Aorta (tissue), 5 donors: ENCODE results near the gene CNNM3. TPM values are rescaled to one million over a fixed set of nuclear protein-coding genes. Genes with fewer than 3 reads are reported as not detected.

Experiments
- ATAC-seq: fragments of 200-7000 bp; cut with Tn5 transposase; one replicate; pipeline ENCODE4 v1.9.1; 2022; ENCODE audit warnings: moderate library complexity; ENCODE audit not compliant: low FRiP score
- DNase-seq, 2 donors: peaks; one replicate each; pipeline ENCODE4 v3.0.0-alpha.2; 2020
- H3K27ac ChIP-seq, 2 donors: one replicate each; pipeline ENCODE4 v1.5.1; 2013; ENCODE audit warnings: low read length in 2 of 2, mild to moderate bottlenecking in 2 of 2, moderate library complexity in 2 of 2, control low read depth in 1 of 2, inconsistent platforms in 1 of 2, low read depth in 1 of 2
- H3K27me3 ChIP-seq, 2 donors: one replicate each; pipeline ENCODE4 v1.6.1; 2013; ENCODE audit warnings: control low read depth in 1 of 2, low read length in 1 of 2, mild to moderate bottlenecking in 1 of 2, moderate library complexity in 1 of 2; ENCODE audit not compliant: insufficient read depth in 2 of 2, control insufficient read depth in 1 of 2
- H3K36me3 ChIP-seq, 2 donors: one replicate each; pipeline ENCODE4 v1.6.1; 2013; ENCODE audit warnings: control low read depth in 1 of 2, low read length in 1 of 2, mild to moderate bottlenecking in 1 of 2; ENCODE audit not compliant: insufficient read depth in 2 of 2, control insufficient read depth in 1 of 2
- H3K4me1 ChIP-seq, 2 donors: one replicate each; pipeline ENCODE4 v1.6.1; 2013; ENCODE audit warnings: low read length in 2 of 2, control low read depth in 1 of 2, mild to moderate bottlenecking in 1 of 2, moderate library complexity in 1 of 2; ENCODE audit not compliant: insufficient read depth in 2 of 2, control insufficient read depth in 1 of 2
- H3K4me3 ChIP-seq, 2 donors: one replicate each; pipeline ENCODE4 v1.5.1; 2013; ENCODE audit warnings: low read length in 2 of 2, control low read depth in 1 of 2, mild to moderate bottlenecking in 1 of 2
- H3K9me3 ChIP-seq: one replicate; pipeline ENCODE4 v1.6.1; 2013; ENCODE audit warnings: mild to moderate bottlenecking, low read length; ENCODE audit not compliant: control insufficient read depth
- WGBS, 2 donors: extraction: QIAGEN DNeasy Blood & Tissue Kit; methylation state at CpG; one replicate each; pipeline ENCODE4 v1.1.7; 2013; 5-methylcytosine and 5-hydroxymethylcytosine counted together
- intact Hi-C, 2 donors: fragments of 100-400 bp; cut with DNase I; formaldehyde crosslinking; loops; one replicate each; pipeline versions ENCODE4 v1.14.2 to v1.15.0; 2022
- polyA plus RNA-seq, 2 donors: library from polyadenylated mRNA; stranded (reverse); fragments of 200-250 nt; gene quantifications; one replicate each; pipeline ENCODE4 v1.2.3, GENCODE V29; 2013
- total RNA-seq, 2 donors: library from RNA; stranded (reverse); fragmentation: NEBNext Ultra II Directional; extraction: Animal tissue kit (Norgen Biotek cat#: 25700); gene quantifications; one replicate each; pipeline ENCODE4 v1.2.1, GENCODE V29; 2021
- donor health status: healthy with polysubstance abuse.
- donor health status: Bipolar disorder and iron deficiency.
- donor health status: DM: no; HTN: no; CAD: no.
- donor health status: DM: no; HTN: no; CAD: no.
- donor health status: DM: yes; HTN: yes; CAD: no.

Gene CNNM3
- total and polyA plus RNA-seq, 4 donors = 2.9 to 16.8 (median 10.7) TPM

- no peaks in the 10 kb centered on the region for H3K36me3 ChIP-seq
- 83 to 91% methylated on average over 7 of the region's 7 CpGs for WGBS, 2 donors
- H3K27ac ChIP-seq = no peak overlapping the region
- no peaks in the 10 kb centered on the region for H3K4me1 ChIP-seq
- H3K4me3 ChIP-seq = no peak overlapping the region
- ATAC-seq = no peak
- no peaks in the 10 kb centered on the region for H3K9me3 ChIP-seq
- intact Hi-C loops = no loop called here
- no peak for DNase-seq
- H3K27me3 ChIP-seq = no peaks in the 10 kb centered on the region
Observed at GRCh38 chr2:96773922-96774321, 42.1 kb upstream of the CNNM3 start.

GRCh38 chr2:96775160-96775559, 40.9 kb upstream of the CNNM3 start:
- intact Hi-C loops = no loop called here
- Histone ChIP-seq H3K36me3 (no peaks in the 10 kb centered on the region), H3K4me1 (no peaks in the 10 kb centered on the region), H3K27ac (no peak overlapping the region), H3K4me3 (no peak overlapping the region), H3K9me3 (no peaks in the 10 kb centered on the region), H3K27me3 (no peaks in the 10 kb centered on the region)
- no peak for DNase-seq
- 0 to 33% methylated on average over 1 of the region's 1 CpG for WGBS, 2 donors
- ATAC-seq = no peak

GRCh38 chr2:96783388-96783787, 32.7 kb upstream of the CNNM3 start:
- DNase-seq = no peak
- H3K36me3 ChIP-seq = no peaks in the 10 kb centered on the region
- WGBS, 2 donors = 60 to 71% methylated on average over 4 of the region's 4 CpGs

GRCh38 chr2:96787411-96787810, 28.7 kb upstream of the CNNM3 start:
- WGBS, 2 donors = 81 to 85% methylated on average over 3 of the region's 3 CpGs
- ATAC-seq (no peak), DNase-seq (no peak)
- Histone ChIP-seq H3K27me3 (no peaks in the 10 kb centered on the region), H3K9me3 (no peaks in the 10 kb centered on the region), H3K4me1 (peaks cover 0 to 2% of the 10 kb centered on the region in 2 donors), H3K27ac (no peak overlapping the region), H3K4me3 (no peak overlapping the region), H3K36me3 (no peaks in the 10 kb centered on the region)
- intact Hi-C loops = loop anchor here in 1 of 2 donors (1.0 kb wide), 1 partner anchor 12 kb away; no protein-coding TSS in a partner anchor

More at GRCh38 chr2:96783388-96783787, 32.7 kb upstream of the CNNM3 start:
- Histone ChIP-seq H3K4me1 (peaks cover 0 to 2% of the 10 kb centered on the region in 2 donors), H3K27ac (no peak overlapping the region), H3K9me3 (no peaks in the 10 kb centered on the region), H3K27me3 (no peaks in the 10 kb centered on the region), H3K4me3 (no peak overlapping the region)
- no peak for ATAC-seq
- intact Hi-C loops = no loop called here

GRCh38 chr2:96788442-96789244, 27.4 kb upstream of the CNNM3 start:
- DNase-seq (peak; percentile 70 to 87), ATAC-seq (peak; percentile 84)
- Histone ChIP-seq H3K27me3 (no peaks in the 10 kb centered on the region), H3K27ac (peak overlapping the region in 1 of 2 donors; percentile 44), H3K4me1 (peaks cover 0 to 2% of the 10 kb centered on the region in 2 donors), H3K36me3 (no peaks in the 10 kb centered on the region), H3K9me3 (no peaks in the 10 kb centered on the region), H3K4me3 (no peak overlapping the region)
- WGBS, 2 donors = 29 to 32% methylated on average over 17 of the region's 17 CpGs
- intact Hi-C loops = no loop called here

GRCh38 chr2:96789245-96789617, 26.8 kb upstream of the CNNM3 start:
- no peak overlapping the region for H3K27ac ChIP-seq
- DNase-seq (no peak), ATAC-seq (no peak)
- no peaks in the 10 kb centered on the region for H3K36me3 ChIP-seq
- H3K4me1 ChIP-seq = peaks cover 0 to 2% of the 10 kb centered on the region in 2 donors
- H3K27me3 ChIP-seq = no peaks in the 10 kb centered on the region
- no peaks in the 10 kb centered on the region for H3K9me3 ChIP-seq
- 64 to 69% methylated on average over 6 of the region's 6 CpGs for WGBS, 2 donors
- H3K4me3 ChIP-seq = no peak overlapping the region
- intact Hi-C loops = no loop called here

- peak; percentile 5 to 21 for DNase-seq
- Histone ChIP-seq H3K36me3 (peaks cover 0 to 2% of the 10 kb centered on the region in 2 donors), H3K4me1 (peaks cover 0 to 2% of the 10 kb centered on the region in 2 donors), H3K27me3 (no peaks in the 10 kb centered on the region), H3K9me3 (no peaks in the 10 kb centered on the region), H3K27ac (no peak overlapping the region), H3K4me3 (no peak overlapping the region)
- no peak for ATAC-seq
- 88 to 90% methylated on average over 17 of the region's 17 CpGs for WGBS, 2 donors
- intact Hi-C loops = loop anchor here in 1 of 2 donors (10.0 kb wide), 1 partner anchor 48 kb away; the partner anchor contains the start of gene LMAN2L
Observed at GRCh38 chr2:96792772-96793749, 23.0 kb upstream of the CNNM3 start.

GRCh38 chr2:96795076-96795475, 21.0 kb upstream of the CNNM3 start:
- Histone ChIP-seq H3K4me1 (no peaks in the 10 kb centered on the region), H3K36me3 (peaks cover 0 to 6% of the 10 kb centered on the region in 2 donors), H3K4me3 (no peak overlapping the region), H3K27ac (no peak overlapping the region), H3K27me3 (no peaks in the 10 kb centered on the region), H3K9me3 (no peaks in the 10 kb centered on the region)
- whole genome bisulfite sequencing, 2 donors = 91 to 95% methylated on average over 6 of the region's 6 CpGs
- no peak for ATAC-seq
- DNase-seq = peak in 1 of 2 donors; percentile 55
- intact Hi-C loops = loop anchor here in 1 of 2 donors (10.0 kb wide), 1 partner anchor 50 kb away; the partner anchor contains the start of gene LMAN2L
